GM23248 (cell line): ENCODE results near the gene CCDC24.

ENCODE experiments used
- EZH2 ChIP-seq: fragments of 200-600 bp; sonication (generic); IDR thresholded peaks from 2 replicates; pipeline ENCODE4 v1.6.1; 2018; ENCODE audit warnings: antibody characterized with exemption, mild to moderate bottlenecking; ENCODE audit not compliant: insufficient read depth, poor library complexity, severe bottlenecking
- EZH2phosphoT487 ChIP-seq: fragments of 200-600 bp; sonication (generic); IDR thresholded peaks from 2 replicates; pipeline ENCODE4 v1.6.1; 2018; ENCODE audit warnings: antibody characterized with exemption, moderate library complexity, mild to moderate bottlenecking, low read depth; ENCODE audit not compliant: insufficient read depth

GRCh38 chr1:44040846-44041245, 49.4 kb downstream of the CCDC24 start:
- TF ChIP-seq EZH2phosphoT487 = no peak
- TF ChIP-seq EZH2 = no peak
